Germinal center (tissue), 1 donor: ENCODE results near the gene ROMO1.
"Not testable (repeated sequence)": the region's sequence is repeated elsewhere in the genome, so short reads cannot be mapped to it uniquely, and the experiment has no call there.

ENCODE experiments used
- DNase-seq: peaks from one replicate; pipeline ENCODE4 v3.0.0; 2012; ENCODE audit warnings: mixed read lengths, low spot score

ROMO1 gene

DNA sequence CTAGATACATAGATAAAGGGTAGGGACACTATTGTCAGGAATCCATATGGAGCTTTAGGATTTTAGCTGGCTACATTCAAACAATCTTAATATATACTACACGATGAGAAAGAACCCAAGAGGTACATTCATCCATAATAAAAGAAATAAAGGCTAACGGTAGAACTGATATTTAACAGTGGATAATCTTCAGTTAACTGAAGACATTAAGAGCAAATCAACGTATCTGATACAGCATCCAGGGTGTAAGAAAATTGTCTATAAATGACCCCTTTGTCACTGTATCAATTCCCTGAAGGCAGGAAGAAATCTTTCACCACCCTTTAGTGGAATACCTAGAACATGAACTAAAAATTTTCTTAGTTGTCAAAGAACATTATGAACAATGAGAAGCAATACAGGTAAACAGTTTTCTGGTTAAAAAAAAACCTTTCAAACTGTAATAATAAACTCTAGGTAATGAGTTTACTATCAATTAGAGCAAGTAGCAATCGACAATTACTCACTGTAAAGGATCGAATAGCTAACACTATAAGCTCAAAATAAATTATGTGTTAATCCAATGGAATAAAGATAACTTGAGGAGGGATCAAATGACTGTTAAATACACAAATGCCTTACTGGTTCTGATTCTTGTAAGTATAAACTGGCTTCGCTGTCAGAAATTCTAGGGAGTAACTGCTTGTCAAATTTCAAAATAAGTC, 11.8 kb downstream of the ROMO1 start:
- DNase-seq = no peak

DNA sequence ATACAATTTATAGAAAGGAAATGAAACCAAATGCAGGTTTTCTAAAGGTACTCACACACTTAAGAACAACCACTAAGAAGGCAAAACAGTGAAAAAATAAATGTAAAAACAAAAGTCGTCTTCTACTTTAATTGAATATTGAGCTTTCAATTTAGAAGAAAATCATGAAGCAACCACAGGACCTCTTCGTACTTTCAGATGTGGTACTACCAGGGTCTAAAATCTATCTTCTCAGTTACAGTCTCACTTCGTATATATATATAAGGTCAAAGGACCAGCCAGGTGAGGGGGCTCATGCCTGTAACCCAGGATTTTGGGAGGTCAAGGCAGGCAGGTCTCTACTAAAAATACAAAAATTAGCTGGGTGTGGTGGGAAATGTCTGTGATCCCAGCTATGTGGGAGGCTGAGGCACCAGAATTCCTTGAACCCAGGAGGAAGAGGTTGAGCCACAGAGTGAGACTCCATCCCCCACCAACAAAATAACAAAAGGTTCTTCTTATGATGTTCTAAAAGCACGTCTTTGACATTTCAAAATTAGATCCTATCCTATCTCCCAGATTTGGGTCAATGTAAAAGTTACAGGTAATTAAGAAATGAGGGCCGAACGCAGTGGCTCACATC, 12.5 kb downstream of the ROMO1 start:
- no peak for DNase-seq

DNA sequence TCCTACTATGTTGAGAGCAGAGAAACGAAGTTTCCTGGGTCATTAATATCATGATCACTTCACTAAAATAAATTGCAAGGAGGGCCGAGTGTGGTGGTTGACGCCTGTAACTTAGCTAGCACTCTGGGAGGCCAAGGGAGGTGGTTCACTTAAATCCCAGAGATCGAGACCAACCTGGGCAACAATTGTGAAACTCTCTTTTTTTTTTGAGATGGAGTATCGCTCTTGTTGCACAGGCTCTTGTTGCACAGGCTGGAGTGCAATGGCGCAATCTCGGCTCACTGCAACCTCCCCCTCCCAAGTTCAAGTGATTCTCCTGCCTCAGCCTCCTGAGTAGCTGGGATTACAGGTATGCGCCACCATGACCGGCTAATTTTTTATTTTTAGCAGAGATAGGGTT, 13.9 kb downstream of the ROMO1 start:
- DNase-seq = not testable (repeated sequence)

DNA sequence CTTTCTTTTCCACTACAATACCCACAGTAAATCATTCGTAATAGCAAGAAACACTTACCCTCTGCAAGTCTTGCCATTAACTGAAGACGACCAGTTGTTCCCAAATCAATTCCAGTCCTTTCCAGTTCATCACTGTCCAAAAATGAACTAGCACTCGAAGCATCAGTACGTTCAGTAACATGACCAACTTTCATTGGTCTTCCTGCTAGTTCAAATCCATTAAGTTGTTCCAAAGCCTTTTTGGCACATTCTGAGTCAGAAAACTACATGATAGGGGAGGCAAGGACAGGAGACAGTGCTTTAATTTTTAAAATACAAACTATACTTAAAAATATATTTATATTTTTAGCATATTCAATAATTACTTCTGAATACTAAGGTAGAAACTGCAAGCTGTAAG, 14.9 kb downstream of the ROMO1 start:
- no peak for DNase-seq

DNA sequence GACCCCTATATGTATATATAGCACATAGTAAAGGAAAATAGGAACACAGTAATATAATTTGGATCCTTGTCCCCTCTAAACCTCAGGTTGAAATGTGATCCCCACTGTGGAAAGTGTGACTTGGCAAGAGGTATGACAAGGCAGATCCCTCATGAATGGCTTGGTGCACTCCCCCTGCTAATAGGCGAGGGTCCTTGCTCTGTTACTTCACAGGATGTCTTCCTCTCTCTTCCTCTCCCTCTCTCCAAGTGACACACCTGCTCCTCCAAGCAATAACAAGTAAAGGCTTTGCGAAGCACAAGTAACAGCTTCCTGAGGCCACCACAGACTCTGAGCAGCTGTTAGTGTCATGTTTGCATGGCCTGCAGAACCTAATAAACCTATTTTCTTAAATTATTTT, 16.4 kb downstream of the ROMO1 start:
- DNase-seq = no peak

DNA sequence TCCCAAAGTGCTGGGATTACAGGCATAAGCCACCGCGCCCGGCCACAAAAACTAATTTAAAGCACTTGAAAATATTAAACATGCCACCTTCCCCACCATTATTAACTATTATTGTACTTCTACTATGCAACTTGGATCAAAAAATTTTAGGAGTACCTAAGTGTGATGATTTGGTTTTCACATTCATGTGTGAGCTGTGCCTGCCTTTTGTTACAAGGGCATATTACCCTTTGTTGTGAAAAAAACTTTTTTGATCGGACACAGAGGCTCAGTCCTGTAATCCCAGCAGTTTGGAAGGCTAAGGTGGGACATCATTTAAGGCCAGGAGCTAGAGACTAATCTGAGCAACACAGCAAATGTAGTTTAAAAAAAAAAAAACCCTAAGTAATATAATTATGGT, 17.1 kb downstream of the ROMO1 start:
- no peak for DNase-seq

DNA sequence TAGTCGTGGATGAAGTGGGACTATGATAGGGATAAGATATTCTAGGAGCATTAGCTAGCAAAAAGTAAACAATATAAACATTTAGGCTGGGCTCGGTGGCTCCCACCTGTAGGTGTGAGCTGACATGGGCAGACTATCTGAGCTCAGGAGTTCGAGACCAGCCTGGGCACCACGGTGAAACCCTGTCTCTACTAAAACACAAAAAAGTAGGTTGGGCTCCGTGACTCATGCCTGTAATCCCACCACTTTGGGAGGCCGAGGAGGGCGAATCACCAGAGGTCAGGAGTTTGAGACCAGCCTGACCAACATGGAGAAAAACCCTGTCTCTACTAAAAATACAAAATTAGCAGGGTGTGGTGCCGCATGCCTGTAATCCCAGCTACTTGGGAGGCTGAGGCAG, 19.1 kb downstream of the ROMO1 start:
- DNase-seq = not testable (repeated sequence)

DNA sequence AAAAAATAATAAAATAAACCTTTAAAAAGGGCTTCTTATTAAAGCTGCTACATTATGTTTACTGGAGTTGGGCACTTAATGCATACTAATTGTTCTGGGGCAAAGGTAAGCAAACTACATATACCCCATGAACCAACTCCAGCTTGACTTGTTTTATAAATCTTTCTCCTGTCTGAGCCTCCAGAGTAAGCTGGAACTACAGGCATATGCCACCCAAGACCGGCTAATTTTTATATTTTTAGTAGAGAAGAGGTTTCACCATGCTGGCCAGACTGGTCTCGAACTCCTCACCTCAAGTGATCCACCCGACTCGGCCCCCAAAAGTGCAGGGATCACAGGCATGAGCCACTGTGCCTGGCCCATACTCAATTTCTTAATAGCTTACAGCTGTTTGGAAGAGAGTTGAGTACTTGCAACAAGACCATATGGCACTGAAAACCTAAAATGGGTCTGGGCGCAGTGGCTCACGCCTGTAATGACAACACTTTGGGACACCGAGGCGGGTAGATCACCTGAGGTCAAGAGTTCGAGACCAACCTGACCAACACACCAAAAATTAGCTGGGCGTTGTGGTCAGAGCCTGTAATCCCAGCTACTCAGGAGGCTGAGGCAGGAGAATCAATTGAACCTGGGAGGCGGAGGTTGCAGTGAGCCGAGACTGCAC, 19.9 kb downstream of the ROMO1 start:
- DNase-seq = no peak

DNA sequence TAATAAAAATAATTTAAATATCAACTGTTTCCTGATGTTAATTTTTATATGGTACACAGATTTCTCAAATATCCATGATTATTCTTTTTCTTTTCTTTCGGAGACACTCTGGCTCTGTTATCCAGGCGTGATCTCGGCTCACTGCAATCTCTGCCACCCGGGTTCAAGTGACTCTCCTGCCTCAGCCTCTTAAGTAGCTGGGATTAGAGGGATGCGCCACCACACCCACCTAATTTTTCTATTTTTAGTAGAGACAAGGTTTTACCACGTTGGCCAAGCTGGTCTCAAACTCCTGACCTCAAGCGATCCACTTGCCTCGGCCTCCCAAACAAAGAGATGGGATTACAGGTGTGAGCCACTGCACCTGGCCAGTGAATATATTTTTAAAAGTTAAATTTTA, 20.5 kb downstream of the ROMO1 start:
- no peak for DNase-seq

DNA sequence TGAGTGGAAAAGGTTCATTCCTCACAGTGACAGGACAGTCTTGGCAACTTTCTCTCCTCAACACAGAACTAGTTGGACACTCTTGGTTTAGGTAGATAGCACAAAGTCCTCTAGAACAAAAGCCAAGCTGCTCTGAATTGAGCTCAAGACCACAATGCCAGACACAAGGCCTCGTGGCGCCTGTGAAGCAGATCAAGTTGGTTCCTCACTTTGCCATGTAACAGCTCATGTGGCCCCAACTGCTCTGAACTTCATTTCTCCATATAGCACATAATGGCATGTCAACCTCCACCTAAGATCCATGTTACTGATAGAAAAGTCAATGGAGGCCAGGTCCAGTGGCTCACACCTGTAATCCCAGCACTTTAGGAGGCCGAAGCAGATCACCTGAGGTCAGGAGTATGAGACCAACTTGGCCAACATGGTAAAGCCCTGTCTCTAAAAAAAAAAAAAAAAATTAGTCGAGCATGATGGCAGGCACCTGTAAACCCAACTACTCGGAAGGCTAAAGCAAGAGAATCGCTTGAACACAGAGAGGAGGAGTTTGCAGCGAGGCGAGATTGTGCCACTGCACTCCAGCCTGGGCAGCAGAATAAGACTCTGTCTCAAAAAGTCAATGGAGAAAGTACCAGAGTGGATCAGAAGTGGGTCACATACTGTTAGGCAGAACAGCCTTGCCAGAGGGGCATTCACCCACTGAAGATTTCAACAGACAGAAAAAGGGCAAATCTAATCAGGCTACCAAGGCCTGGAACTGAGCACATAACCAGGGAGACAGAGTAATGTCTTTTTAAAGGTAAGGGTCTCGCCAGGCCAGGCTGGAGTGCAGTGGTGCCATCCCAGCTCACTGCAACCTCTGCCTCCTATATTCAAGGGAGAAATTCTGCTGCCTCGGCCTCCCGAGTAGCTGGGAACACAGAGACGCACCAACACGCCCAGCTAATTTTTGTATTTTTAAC, 21.2 kb downstream of the ROMO1 start:
- no peak for DNase-seq

DNA sequence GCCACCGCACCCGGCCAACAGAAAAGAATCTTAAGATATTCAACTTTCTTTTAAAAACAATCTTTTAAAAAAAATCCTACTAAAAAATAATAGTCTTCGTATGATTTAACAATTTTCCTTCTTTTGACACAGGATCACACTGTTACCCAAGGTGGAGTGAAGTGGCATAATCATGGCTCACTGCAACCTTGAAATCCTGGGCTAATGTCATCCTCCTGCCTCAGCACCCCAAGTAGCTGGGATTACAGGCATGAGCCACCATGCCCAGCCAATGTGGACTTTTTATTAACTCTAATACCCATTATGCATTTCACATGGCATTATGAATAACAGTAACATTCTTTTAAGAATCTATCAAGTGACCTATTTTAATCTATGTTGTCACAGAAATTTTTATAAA, 22.0 kb downstream of the ROMO1 start:
- DNase-seq = no peak

DNA sequence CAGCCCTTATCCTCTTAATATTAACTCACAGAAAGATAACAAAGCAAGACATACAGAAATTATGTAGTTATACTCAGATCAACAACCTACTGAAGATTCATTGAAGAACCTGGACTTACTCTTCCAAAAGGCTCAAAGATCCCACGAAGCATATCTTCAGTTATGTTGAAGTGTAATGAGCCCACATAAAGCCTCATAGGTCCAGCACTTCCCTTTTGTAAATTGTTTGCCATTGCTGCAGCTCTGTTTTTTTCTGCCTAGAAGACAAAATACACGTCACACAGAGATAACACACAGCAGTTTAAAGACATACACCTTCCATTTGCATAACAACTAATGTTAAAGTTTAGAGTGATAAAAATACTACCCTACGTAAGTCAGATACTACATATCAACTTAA, 22.4 kb downstream of the ROMO1 start:
- DNase-seq = no peak

DNA sequence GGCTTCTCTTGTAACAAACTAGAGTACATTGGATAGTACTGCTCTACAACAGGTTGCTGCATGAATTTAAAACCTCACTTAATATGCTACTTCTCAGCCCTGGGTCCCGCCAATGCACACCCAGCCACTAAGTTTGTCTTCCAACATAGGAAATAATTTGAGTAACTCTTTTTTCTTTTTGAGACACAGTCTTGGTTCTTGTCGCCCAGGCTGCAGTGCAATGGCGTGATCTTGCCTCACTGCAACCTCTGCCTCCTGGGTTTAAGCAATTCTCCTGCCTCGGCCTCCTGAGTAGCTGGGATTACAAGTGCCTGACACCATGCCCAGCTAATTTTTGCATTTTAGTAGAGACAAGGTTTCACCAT, 24.1 kb downstream of the ROMO1 start:
- DNase-seq = not testable (repeated sequence)

DNA sequence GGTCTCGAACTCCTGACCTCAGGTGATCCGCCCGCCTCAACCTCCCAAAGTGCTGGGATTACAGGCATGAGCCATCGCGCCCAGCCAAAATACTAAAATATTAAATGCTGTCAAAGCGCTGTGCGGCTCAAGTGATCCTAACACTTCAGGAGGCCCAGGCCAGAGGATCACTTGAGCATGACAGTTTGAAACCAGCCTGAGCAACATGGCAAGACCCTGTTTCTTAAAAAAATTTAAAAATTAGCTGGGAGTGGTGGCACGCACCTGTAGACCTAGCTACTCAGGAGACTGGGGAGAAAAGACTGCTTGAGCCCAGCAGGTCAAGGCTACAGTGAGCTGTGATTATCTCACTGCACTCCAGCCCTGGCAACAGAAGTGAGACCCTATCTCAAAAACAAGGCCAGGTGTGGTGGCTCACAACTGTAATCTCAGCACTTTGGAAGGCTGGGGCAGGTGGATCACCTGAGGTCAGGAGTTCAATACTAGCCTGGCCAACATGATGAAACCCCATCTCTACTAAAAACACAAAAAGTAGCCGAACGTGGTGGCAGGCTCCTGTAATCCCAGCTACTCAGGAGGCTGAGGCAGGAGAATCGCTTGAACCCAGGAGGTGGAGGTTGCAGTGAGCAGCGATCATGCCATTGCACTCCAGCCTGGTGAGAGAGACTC, 24.6 kb downstream of the ROMO1 start:
- DNase-seq = not testable (repeated sequence)

DNA sequence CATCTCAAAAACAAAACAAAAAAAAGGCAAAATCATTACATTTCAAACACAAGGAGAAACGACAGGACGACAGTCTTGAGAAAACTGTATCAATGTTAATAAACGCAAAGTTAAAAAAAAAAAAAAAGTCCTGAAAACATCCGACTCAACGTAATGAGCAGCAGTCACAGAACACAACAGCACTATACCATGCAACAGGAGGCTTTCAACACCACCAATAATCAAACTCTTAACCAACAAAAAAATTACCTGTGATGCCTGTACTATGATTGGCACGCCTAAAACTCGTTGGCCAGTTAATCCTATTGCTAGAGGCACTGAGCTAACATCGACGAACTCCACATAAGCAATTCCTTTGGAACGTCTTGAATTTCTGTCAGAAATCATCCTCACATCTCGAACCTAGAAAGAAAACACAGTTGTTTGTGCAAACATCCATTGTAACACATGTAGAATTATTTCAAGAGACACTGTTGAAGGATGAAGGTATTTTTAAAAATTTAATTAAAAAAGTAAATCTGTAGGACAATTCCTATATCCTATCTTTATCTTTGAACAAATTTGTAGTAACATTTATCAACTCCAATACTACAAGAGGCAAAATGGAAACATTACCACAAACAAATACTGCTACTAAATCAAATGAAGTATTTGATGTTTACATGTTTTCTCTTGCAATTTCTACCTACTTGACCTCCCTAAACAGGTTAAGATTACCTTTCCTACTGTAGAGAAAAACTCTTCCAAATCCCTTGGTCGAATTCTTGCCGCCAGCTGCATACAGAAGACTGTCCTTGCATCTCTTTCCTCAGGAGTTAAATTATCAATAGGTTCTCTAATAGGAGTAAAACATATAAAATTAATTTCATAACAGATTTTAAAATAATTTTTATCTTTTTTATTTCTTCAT, 25.4 kb downstream of the ROMO1 start:
- DNase-seq = no peak

DNA sequence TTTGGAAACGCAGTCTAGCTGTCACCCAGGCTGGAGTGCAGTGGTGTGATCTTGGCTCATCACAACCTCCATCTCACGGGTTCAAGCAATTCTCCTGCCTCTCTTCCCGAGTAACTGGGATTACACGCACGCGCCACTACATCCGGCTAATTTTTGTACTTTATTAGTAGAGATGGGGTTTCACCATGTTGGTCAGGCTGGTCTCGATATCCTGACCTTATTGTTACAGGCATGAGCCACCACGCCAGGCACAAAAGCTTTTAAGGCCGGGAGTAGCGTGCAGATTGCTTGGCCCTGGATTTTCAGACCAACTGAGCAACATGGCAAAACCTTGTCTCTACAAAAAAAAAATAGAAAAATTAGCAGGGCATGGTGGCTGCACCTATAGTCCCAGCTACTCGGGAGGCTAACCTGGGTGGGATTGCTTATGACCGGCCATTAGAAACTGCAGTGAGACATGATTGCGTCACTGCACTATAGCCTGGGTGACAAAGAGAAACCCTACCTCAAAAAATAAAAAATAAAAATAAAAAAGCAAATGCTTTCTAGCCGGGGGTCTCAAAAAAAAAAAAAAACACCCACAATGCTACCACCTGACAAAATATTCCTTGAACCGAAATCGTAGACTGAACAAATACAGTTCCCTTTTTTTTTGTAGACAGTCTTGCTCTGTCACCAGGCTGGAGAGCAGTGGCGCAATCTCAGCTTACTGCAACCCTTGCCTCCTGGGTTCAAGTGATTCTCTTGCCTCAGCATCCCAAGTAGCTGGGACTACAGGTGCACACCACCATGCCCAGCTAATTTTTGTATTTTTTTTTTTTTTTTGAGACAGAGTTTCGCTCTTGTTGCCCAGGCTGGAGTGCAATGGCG, 27.9 kb downstream of the ROMO1 start:
- DNase-seq = no peak

DNA sequence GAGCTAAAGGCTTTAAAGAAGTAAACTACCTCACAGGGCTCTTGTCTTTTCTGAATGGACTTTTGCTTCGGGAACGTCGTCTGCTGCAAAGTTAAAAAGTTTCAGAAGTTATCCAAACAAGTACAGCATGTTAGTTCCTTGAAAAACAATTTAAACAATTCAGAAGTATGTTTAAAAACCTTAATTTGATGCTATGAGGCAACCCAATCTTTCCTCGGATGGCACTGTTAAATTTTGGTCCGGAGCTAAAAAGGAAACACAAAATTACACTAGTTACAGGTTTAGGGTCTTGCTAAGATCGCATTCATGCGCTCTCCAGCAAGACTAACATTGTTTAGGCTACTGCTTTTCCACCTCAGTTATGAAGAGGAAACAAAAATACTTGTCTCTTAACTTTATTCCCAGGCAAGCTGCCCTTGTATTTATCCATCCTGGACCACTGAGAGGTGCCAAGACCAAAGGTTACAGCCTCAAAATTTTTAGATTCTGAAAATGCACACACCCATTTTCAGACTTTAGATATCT, 30.1 kb downstream of the ROMO1 start:
- DNase-seq = no peak

DNA sequence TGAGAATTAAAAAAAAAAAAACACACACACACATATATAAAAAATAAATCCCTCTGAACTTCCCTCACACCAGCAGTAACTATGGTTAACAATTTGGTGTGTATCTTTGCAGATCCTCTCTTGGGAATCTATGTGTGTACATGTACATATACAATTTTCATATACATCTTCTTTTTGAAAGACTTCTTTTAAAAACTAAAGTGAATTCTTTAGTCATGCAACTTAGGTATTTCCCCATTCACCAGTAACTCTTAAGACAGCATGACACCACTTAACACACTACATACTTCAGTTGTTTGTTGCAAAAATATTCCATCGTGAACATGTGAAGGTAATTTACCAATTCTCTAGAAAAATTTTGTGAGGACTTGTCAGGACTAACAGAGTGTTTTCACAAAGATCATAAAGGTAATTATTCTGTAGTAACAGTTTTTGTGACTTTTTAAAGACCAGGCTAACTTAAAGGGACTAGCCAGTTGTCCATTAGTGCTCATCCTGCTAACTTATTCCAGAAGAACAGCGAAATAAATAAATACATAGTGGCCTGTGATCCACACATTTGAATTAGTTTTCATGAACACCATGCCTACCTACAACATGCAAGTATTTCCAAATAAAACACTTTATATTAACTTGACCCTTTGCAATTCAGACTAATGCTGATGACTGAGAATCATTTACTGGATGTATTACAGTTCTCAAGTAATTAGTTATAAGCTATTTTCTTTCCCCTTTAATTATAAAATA, 30.8 kb downstream of the ROMO1 start:
- no peak for DNase-seq
